CD14-positive monocyte (primary cell): Measurements from ENCODE around the gene LAMB3. TPM values are rescaled to one million over a fixed set of nuclear protein-coding genes. Genes with fewer than 3 reads are reported as not detected.

Experiments
- DNase-seq, 3 donors: peaks; one replicate each; pipeline ENCODE4 v3.0.0-alpha.2; 2011 to 2022
- H2AFZ ChIP-seq: 2 replicates; pipeline ENCODE4 v1.6.0; 2012; ENCODE audit warnings: mild to moderate bottlenecking, low read depth, low read length, inconsistent platforms; ENCODE audit not compliant: insufficient read depth, poor library complexity, severe bottlenecking
- H3K27ac ChIP-seq, 2 donors: 1 replicate in 1 of 2; 2 replicates in 1 of 2; pipeline ENCODE4 v1.5.1; 2012 to 2013; ENCODE audit warnings: low read length in 2 of 2, control low read depth in 1 of 2, inconsistent platforms in 1 of 2, low read depth in 1 of 2, mild to moderate bottlenecking in 1 of 2
- H3K27me3 ChIP-seq, 2 donors: one replicate each; pipeline versions ENCODE4 v1.6.0 to v1.6.1; 2011 to 2013; ENCODE audit warnings: low read length in 2 of 2; ENCODE audit not compliant: control insufficient read depth in 2 of 2, insufficient read depth in 2 of 2
- H3K36me3 ChIP-seq, 2 donors: replicated peaks in 1 of 2; 1 replicate in 1 of 2; 2 replicates in 1 of 2; pipeline versions ENCODE4 v1.5.1 to v1.6.1; 2012 to 2013; ENCODE audit warnings: low read length in 2 of 2, control low read depth in 1 of 2, inconsistent platforms in 1 of 2, mild to moderate bottlenecking in 1 of 2; ENCODE audit not compliant: insufficient read depth in 2 of 2, control insufficient read depth in 1 of 2
- H3K4me1 ChIP-seq, 2 donors: 1 replicate in 1 of 2; 2 replicates in 1 of 2; pipeline versions ENCODE4 v1.5.1 to v1.6.1; 2012 to 2013; ENCODE audit warnings: low read length in 2 of 2, control low read depth in 1 of 2, inconsistent platforms in 1 of 2, mild to moderate bottlenecking in 1 of 2, moderate library complexity in 1 of 2; ENCODE audit not compliant: insufficient read depth in 2 of 2, control insufficient read depth in 1 of 2
- H3K4me2 ChIP-seq: replicated peaks from 2 replicates; pipeline ENCODE3; 2012; ENCODE audit warnings: low read length, moderate library complexity, mild to moderate bottlenecking; ENCODE audit not compliant: poor library complexity, severe bottlenecking; ENCODE audit errors: extremely low read depth
- H3K4me3 ChIP-seq, 3 experiments: fragments of 200-600 bp in 1 of 3; sonication (generic) in 1 of 3; replicated peaks in 1 of 3; 1 replicate in 2 of 3; 2 replicates in 1 of 3; pipeline ENCODE4 v1.5.1; 2011 to 2013; ENCODE audit warnings: low read length in 3 of 3, mild to moderate bottlenecking in 3 of 3, control low read depth in 2 of 3, low read depth in 2 of 3, inconsistent platforms in 1 of 3, moderate library complexity in 1 of 3
- H3K79me2 ChIP-seq: 2 replicates; pipeline ENCODE4 v1.6.0; 2012; ENCODE audit warnings: mild to moderate bottlenecking, control low read depth, inconsistent platforms, low read length, moderate library complexity; ENCODE audit not compliant: insufficient read depth
- H3K9ac ChIP-seq: 2 replicates; pipeline ENCODE4 v1.6.0; 2017; ENCODE audit warnings: low read length, mild to moderate bottlenecking; ENCODE audit not compliant: insufficient read depth, poor library complexity, severe bottlenecking
- H3K9me3 ChIP-seq, 2 donors: replicated peaks in 1 of 2; 1 replicate in 1 of 2; 2 replicates in 1 of 2; pipeline versions ENCODE4 v1.5.1 to v1.6.1; 2012 to 2013; ENCODE audit warnings: low read length in 2 of 2, control low read depth in 1 of 2; ENCODE audit not compliant: control insufficient read depth in 1 of 2, insufficient read depth in 1 of 2
- H4K20me1 ChIP-seq: 2 replicates; pipeline ENCODE4 v1.6.0; 2012; ENCODE audit warnings: mild to moderate bottlenecking, low read length, control low read depth, moderate library complexity; ENCODE audit not compliant: insufficient read depth
- H3K27ac Mint-ChIP-seq, 7 donors: one replicate each; pipeline ENCODE4 v1.8.0; 2020; ENCODE audit warnings: mild to moderate bottlenecking in 7 of 7, mixed read lengths in 7 of 7, moderate library complexity in 6 of 7, inconsistent platforms in 2 of 7
- H3K27me3 Mint-ChIP-seq, 3 donors: one replicate each; pipeline ENCODE4 v1.8.0; 2021 to 2022; ENCODE audit warnings: low read depth in 3 of 3, mild to moderate bottlenecking in 3 of 3, mixed read lengths in 3 of 3, moderate library complexity in 3 of 3, inconsistent platforms in 1 of 3
- H3K36me3 Mint-ChIP-seq, 2 donors: one replicate each; pipeline ENCODE4 v1.8.0; 2020; ENCODE audit warnings: mixed read lengths in 2 of 2, inconsistent platforms in 1 of 2, mild to moderate bottlenecking in 1 of 2
- H3K4me1 Mint-ChIP-seq: one replicate; pipeline ENCODE4 v1.8.0; 2020; ENCODE audit warnings: mild to moderate bottlenecking, mixed read lengths
- H3K4me3 Mint-ChIP-seq, 2 donors: one replicate each; pipeline ENCODE4 v1.8.0; 2020; ENCODE audit warnings: mild to moderate bottlenecking in 2 of 2, mixed read lengths in 2 of 2, moderate library complexity in 1 of 2
- H3K9me3 Mint-ChIP-seq, 7 donors: one replicate each; pipeline ENCODE4 v1.8.0; 2020 to 2022; ENCODE audit warnings: mixed read lengths in 7 of 7, mild to moderate bottlenecking in 6 of 7, moderate library complexity in 6 of 7, inconsistent platforms in 2 of 7
- WGBS: methylation state at CpG from one replicate; pipeline ENCODE4 v1.1.5; 2013; ENCODE audit warnings: missing lambda C conversion rate; ENCODE audit not compliant: insufficient coverage; 5-methylcytosine and 5-hydroxymethylcytosine counted together
- intact Hi-C, 2 donors: fragments of 100-400 bp; cut with micrococcal nuclease; formaldehyde crosslinking; loops; one replicate each; pipeline versions ENCODE4 v1.15.0 to v1.15.1; 2023
- polyA plus RNA-seq, 3 donors: library from polyadenylated mRNA; depleted of rRNA in 1 of 3; unstranded in 2 of 3; stranded (reverse) in 1 of 3; fragments of 300-500 nt in 2 of 3; fragments of >200 nt in 1 of 3; fragmentation: Illumina TruSeq in 2 of 3; gene quantifications; 1 replicate in 2 of 3; 2 replicates in 1 of 3; pipeline ENCODE4 v1.2.3, GENCODE V29; 2012 to 2021
- TF ChIP-seq, protein P1 (sequence below): fragments of 200-600 bp; IDR thresholded peaks from one replicate; pipeline ENCODE4 v1.8.0; 2022; ENCODE audit warnings: antibody characterized with exemption, mild to moderate bottlenecking

LAMB3 gene
- polyA plus RNA-seq, 3 donors, result 0.29 to 0.67 (median 0.30) TPM

DNA sequence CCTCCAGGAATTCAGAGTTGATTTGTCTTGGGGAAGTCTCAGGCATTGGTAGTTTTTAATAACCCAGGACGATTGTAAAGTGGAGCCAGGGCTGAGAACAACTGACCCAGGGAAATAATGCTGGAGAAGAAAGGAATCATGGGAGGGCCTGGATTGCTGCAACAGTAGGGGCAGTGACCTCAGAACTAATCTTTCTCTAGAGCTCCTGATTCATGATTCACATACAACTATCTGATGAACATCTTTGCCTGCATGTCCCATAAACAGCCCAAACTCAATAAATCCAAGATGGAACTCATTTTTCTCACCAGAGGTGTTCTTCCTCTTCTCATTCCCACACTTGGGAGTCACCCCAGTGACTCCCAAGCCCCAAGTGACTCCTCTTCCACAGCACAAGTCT, 14.9 kb upstream of the LAMB3 start:
- Mint-ChIP-seq H3K9me3 (peaks cover 0 to 5% (median 0%) of the 10 kb centered on the region in 7 donors), H3K27me3 (peaks cover 27 to 32% (median 28%) of the 10 kb centered on the region in 3 donors), H3K36me3 (peaks cover 0 to 25% of the 10 kb centered on the region in 2 donors), H3K4me1 (peaks cover 32% of the 10 kb centered on the region), H3K27ac (no peak overlapping the region), H3K4me3 (no peak overlapping the region)
- no peak overlapping the region for H2AFZ ChIP-seq
- DNase-seq, result peak in 1 of 3 donors; percentile 56
- H3K9ac ChIP-seq, result no peak overlapping the region
- no peaks in the 10 kb centered on the region for H3K79me2 ChIP-seq
- no peak overlapping the region for H3K27ac ChIP-seq
- no peaks in the 10 kb centered on the region for H4K20me1 ChIP-seq
- TF ChIP-seq, protein P1, sequence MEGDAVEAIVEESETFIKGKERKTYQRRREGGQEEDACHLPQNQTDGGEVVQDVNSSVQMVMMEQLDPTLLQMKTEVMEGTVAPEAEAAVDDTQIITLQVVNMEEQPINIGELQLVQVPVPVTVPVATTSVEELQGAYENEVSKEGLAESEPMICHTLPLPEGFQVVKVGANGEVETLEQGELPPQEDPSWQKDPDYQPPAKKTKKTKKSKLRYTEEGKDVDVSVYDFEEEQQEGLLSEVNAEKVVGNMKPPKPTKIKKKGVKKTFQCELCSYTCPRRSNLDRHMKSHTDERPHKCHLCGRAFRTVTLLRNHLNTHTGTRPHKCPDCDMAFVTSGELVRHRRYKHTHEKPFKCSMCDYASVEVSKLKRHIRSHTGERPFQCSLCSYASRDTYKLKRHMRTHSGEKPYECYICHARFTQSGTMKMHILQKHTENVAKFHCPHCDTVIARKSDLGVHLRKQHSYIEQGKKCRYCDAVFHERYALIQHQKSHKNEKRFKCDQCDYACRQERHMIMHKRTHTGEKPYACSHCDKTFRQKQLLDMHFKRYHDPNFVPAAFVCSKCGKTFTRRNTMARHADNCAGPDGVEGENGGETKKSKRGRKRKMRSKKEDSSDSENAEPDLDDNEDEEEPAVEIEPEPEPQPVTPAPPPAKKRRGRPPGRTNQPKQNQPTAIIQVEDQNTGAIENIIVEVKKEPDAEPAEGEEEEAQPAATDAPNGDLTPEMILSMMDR, result no peak
- no peak overlapping the region for H3K4me2 ChIP-seq
- WGBS, result no CpG with 5 or more reads among the region's 1 CpG
- no peaks in the 10 kb centered on the region for H3K9me3 ChIP-seq
- H3K36me3 ChIP-seq, result no peaks in the 10 kb centered on the region
- no peak overlapping the region for H3K4me3 ChIP-seq
- peaks cover 15 to 24% of the 10 kb centered on the region in 2 donors for H3K4me1 ChIP-seq
- H3K27me3 ChIP-seq, result peaks cover 24 to 45% of the 10 kb centered on the region in 2 donors
- intact Hi-C loops, result no loop called here

DNA sequence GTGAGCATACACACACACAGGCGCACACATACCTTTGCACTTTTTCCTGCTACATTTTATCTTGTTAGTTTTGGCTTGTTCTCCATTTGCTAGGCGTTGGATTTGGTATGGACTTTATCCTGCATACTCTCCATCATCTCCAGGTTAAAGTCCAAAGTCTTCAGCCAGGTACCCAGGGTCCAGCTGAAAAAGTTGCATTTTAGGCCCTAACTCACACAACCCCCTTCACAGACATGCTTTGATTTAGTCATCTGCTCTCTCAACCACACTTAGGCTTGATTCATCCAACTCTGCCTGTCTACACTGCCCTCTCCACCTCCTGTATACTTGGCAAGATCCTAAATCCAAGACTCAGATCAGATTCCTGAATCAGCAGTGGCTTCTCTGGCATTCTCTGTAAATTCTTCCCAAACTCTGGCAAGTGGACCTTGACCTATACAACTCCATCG, 10.7 kb upstream of the LAMB3 start:
- H2AFZ ChIP-seq, result no peak overlapping the region
- intact Hi-C loops, result no loop called here

More for the DNA sequence above, 10.7 kb upstream of the LAMB3 start:
- Histone ChIP-seq H3K79me2 (no peaks in the 10 kb centered on the region), H4K20me1 (no peaks in the 10 kb centered on the region), H3K9ac (no peak overlapping the region), H3K4me1 (peaks cover 33 to 41% of the 10 kb centered on the region in 2 donors), H3K27ac (no peak overlapping the region), H3K27me3 (peaks cover 24 to 34% of the 10 kb centered on the region in 2 donors), H3K36me3 (no peaks in the 10 kb centered on the region), H3K9me3 (no peaks in the 10 kb centered on the region), H3K4me2 (no peak overlapping the region), H3K4me3 (no peak overlapping the region)
- H3K36me3 Mint-ChIP-seq, result peaks cover 8 to 37% of the 10 kb centered on the region in 2 donors
- peak overlapping the region in 5 of 7 donors; percentile 2 to 64 (median 47) for H3K27ac Mint-ChIP-seq
- H3K9me3 Mint-ChIP-seq, result no peaks in the 10 kb centered on the region
- TF ChIP-seq, protein P1, result no peak
- peaks cover 51% of the 10 kb centered on the region for H3K4me1 Mint-ChIP-seq
- DNase-seq, result no peak
- peak overlapping the region in 1 of 2 donors; percentile 56 for H3K4me3 Mint-ChIP-seq
- H3K27me3 Mint-ChIP-seq, result peaks cover 22 to 45% (median 34%) of the 10 kb centered on the region in 3 donors
- 100% methylated on average over 2 of the region's 3 CpGs for WGBS
